Measurements from ENCODE around the gene PHF21A. TPM values are rescaled to one million over a fixed set of nuclear protein-coding genes. Genes with fewer than 3 reads are reported as not detected.

The PHF21A gene
- polyA plus RNA-seq, 1 donor (not counting 4 experiments of a cell fraction or from before 2014, with no cell fraction given), result 16.1 TPM

- dilution Hi-C loops (cut with MboI; ENCODE audit: extremely low pct_ligation_motif_present, low sequenced_read_pairs), result no loop called here
- Histone ChIP-seq H2AFZ (ENCODE audit: control insufficient read depth, low read length) (no peak overlapping the region), H3K9ac (ENCODE audit: control insufficient read depth, extremely low read depth, insufficient read depth, low read length) (no peak overlapping the region), H3K27me3 (ENCODE audit: control insufficient read depth, extremely low read depth, insufficient read depth, low read length) (no peaks in the 10 kb centered on the region), H3K9me1 (ENCODE audit: control insufficient read depth, extremely low read depth, insufficient read depth, low read length) (no peaks in the 10 kb centered on the region), H4K20me1 (ENCODE audit: control insufficient read depth, extremely low read depth, insufficient read depth, low read length) (no peaks in the 10 kb centered on the region), H3K27ac (ENCODE audit: control insufficient read depth, insufficient read depth, low read length) (no peak overlapping the region), H3K9me3 (ENCODE audit: control insufficient read depth, low read depth, low read length) (no peaks in the 10 kb centered on the region), H3K4me3 (ENCODE audit: control insufficient read depth in 2 of 3, extremely low read depth in 1 of 3, insufficient read depth in 2 of 3, low read depth in 1 of 3, low read length in 3 of 3) (no peak overlapping the region), H3K36me3 (ENCODE audit: control insufficient read depth in 2 of 2, extremely low read depth in 1 of 2, insufficient read depth in 2 of 2, low read length in 2 of 2) (no peaks in the 10 kb centered on the region), H3K79me2 (ENCODE audit: control insufficient read depth, insufficient read depth, low read length) (peaks cover 58% of the 10 kb centered on the region), H3K4me1 (ENCODE audit: control insufficient read depth, extremely low read depth, insufficient read depth, low read length) (peaks cover 5% of the 10 kb centered on the region), H3K4me2 (ENCODE audit: control insufficient read depth, extremely low read depth, insufficient read depth, low read depth, low read length) (peak overlapping the region; percentile 27)
- no peak for TF ChIP-seq EZH2 (IDR thresholded peaks at IDR 0.05; ENCODE audit: low read length)
- TF ChIP-seq, protein P1, sequence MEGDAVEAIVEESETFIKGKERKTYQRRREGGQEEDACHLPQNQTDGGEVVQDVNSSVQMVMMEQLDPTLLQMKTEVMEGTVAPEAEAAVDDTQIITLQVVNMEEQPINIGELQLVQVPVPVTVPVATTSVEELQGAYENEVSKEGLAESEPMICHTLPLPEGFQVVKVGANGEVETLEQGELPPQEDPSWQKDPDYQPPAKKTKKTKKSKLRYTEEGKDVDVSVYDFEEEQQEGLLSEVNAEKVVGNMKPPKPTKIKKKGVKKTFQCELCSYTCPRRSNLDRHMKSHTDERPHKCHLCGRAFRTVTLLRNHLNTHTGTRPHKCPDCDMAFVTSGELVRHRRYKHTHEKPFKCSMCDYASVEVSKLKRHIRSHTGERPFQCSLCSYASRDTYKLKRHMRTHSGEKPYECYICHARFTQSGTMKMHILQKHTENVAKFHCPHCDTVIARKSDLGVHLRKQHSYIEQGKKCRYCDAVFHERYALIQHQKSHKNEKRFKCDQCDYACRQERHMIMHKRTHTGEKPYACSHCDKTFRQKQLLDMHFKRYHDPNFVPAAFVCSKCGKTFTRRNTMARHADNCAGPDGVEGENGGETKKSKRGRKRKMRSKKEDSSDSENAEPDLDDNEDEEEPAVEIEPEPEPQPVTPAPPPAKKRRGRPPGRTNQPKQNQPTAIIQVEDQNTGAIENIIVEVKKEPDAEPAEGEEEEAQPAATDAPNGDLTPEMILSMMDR (optimal IDR thresholded peaks at IDR 0.05 in 1 of 3, IDR thresholded peaks at IDR 0.05 in 1 of 3, conservative IDR thresholded peaks at IDR 0.05 in 1 of 3; ENCODE audit: extremely low read depth in 1 of 3, insufficient read depth in 2 of 3, low read length in 3 of 3), result no peak
- no peak for DNase-seq (ENCODE audit: low read depth, low spot score)
- FAIRE-seq, result no peak
Measured at GRCh38 chr11:46116007-46116711, 5.1 kb downstream of the PHF21A start.

DNA sequence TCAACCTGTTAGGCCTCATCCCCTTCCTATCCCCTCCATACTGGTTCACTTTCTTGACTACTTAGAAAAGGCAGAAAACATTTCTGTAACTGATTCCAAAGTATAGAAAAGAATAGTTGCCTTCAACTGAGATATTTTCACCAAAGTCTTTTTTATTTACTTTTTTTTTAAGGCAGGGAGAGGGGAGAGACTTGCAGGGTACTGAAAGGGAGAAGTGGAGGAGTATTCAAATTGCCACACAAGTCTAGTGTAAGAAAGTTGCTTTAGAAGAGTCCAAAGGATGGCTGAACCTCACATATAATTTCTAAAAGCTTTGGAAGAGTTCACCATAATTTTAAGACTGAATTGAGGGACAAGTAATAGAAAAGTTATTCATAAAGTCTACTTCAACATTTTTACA lies 6.3 kb downstream of the PHF21A start:
- dilution Hi-C loops (cut with MboI; ENCODE audit: extremely low pct_ligation_motif_present, low sequenced_read_pairs), result no loop called here
- Histone ChIP-seq H3K4me3 (ENCODE audit: control insufficient read depth in 2 of 3, extremely low read depth in 1 of 3, insufficient read depth in 2 of 3, low read depth in 1 of 3, low read length in 3 of 3) (no peak overlapping the region), H3K27me3 (ENCODE audit: control insufficient read depth, extremely low read depth, insufficient read depth, low read length) (no peaks in the 10 kb centered on the region), H2AFZ (ENCODE audit: control insufficient read depth, low read length) (no peak overlapping the region), H3K9me3 (ENCODE audit: control insufficient read depth, low read depth, low read length) (no peaks in the 10 kb centered on the region), H3K36me3 (ENCODE audit: control insufficient read depth in 2 of 2, extremely low read depth in 1 of 2, insufficient read depth in 2 of 2, low read length in 2 of 2) (no peaks in the 10 kb centered on the region), H3K27ac (ENCODE audit: control insufficient read depth, insufficient read depth, low read length) (no peak overlapping the region), H3K9me1 (ENCODE audit: control insufficient read depth, extremely low read depth, insufficient read depth, low read length) (no peaks in the 10 kb centered on the region), H3K9ac (ENCODE audit: control insufficient read depth, extremely low read depth, insufficient read depth, low read length) (no peak overlapping the region), H3K4me2 (ENCODE audit: control insufficient read depth, extremely low read depth, insufficient read depth, low read depth, low read length) (no peak overlapping the region), H3K79me2 (ENCODE audit: control insufficient read depth, insufficient read depth, low read length) (peaks cover 61% of the 10 kb centered on the region), H3K4me1 (ENCODE audit: control insufficient read depth, extremely low read depth, insufficient read depth, low read length) (peaks cover 5% of the 10 kb centered on the region), H4K20me1 (ENCODE audit: control insufficient read depth, extremely low read depth, insufficient read depth, low read length) (no peaks in the 10 kb centered on the region)
- TF ChIP-seq, protein P1 (optimal IDR thresholded peaks at IDR 0.05 in 1 of 3, IDR thresholded peaks at IDR 0.05 in 1 of 3, conservative IDR thresholded peaks at IDR 0.05 in 1 of 3; ENCODE audit: extremely low read depth in 1 of 3, insufficient read depth in 2 of 3, low read length in 3 of 3), result no peak
- TF ChIP-seq EZH2 (IDR thresholded peaks at IDR 0.05; ENCODE audit: low read length), result no peak
- no peak for FAIRE-seq
- DNase-seq (ENCODE audit: low read depth, low spot score), result no peak

Measured in keratinocyte (primary cell).